H9 (cell line): Measurements from ENCODE around the gene FAM110A. TPM values are rescaled to one million over a fixed set of nuclear protein-coding genes. Genes with fewer than 3 reads are reported as not detected.
A peak's percentile ranks its signal among the peaks of the same experiment; 100 is the strongest.

Experiments used
- DNase-seq: peaks from one replicate; pipeline ENCODE4 v3.0.0-alpha.2; 2017
- H2AFZ ChIP-seq: one replicate; pipeline ENCODE4 v1.6.1; 2013; ENCODE audit warnings: mild to moderate bottlenecking, low read length, control low read depth, moderate library complexity
- H2AK5ac ChIP-seq: 2 replicates; pipeline ENCODE4 v1.6.1; 2013; ENCODE audit warnings: low read length, control low read depth, mixed read lengths; ENCODE audit not compliant: insufficient read length
- H2BK120ac ChIP-seq: one replicate; pipeline ENCODE4 v1.6.1; 2013; ENCODE audit warnings: low read depth, mild to moderate bottlenecking, low read length, control low read depth, inconsistent platforms; ENCODE audit not compliant: poor library complexity, severe bottlenecking
- H2BK12ac ChIP-seq: 2 replicates; pipeline ENCODE4 v1.6.1; 2013; ENCODE audit warnings: low read length, control low read depth, mixed read lengths, low read depth; ENCODE audit not compliant: insufficient read length
- H2BK15ac ChIP-seq: 2 replicates; pipeline ENCODE4 v1.6.1; 2013; ENCODE audit warnings: low read depth, low read length, control low read depth
- H2BK20ac ChIP-seq: one replicate; pipeline ENCODE4 v1.6.1; 2013; ENCODE audit warnings: low read depth, mild to moderate bottlenecking, low read length, control low read depth, inconsistent platforms; ENCODE audit not compliant: poor library complexity, severe bottlenecking
- H2BK5ac ChIP-seq: 2 replicates; pipeline ENCODE4 v1.6.1; 2013; ENCODE audit warnings: low read length, control low read depth, mixed read lengths; ENCODE audit not compliant: insufficient read length
- H3K14ac ChIP-seq: 2 replicates; pipeline ENCODE4 v1.6.1; 2013; ENCODE audit warnings: low read length, control low read depth; ENCODE audit not compliant: insufficient read depth
- H3K18ac ChIP-seq: 2 replicates; pipeline ENCODE4 v1.6.1; 2013; ENCODE audit warnings: low read depth, mild to moderate bottlenecking, mixed read lengths, low read length, control low read depth; ENCODE audit not compliant: insufficient read length
- H3K23ac ChIP-seq: 2 replicates; pipeline ENCODE4 v1.6.1; 2013; ENCODE audit warnings: low read length, control low read depth, mixed read lengths, low read depth; ENCODE audit not compliant: insufficient read length
- H3K23me2 ChIP-seq: 2 replicates; pipeline ENCODE4 v1.6.1; 2013; ENCODE audit warnings: low read depth, mild to moderate bottlenecking, mixed read lengths, low read length, control low read depth; ENCODE audit not compliant: insufficient read length, poor library complexity, severe bottlenecking
- H3K27ac ChIP-seq: 2 replicates; pipeline ENCODE4 v1.5.1; 2013; ENCODE audit warnings: low read length, control low read depth, mixed read lengths, low read depth; ENCODE audit not compliant: insufficient read length
- H3K27me3 ChIP-seq: 2 replicates; pipeline ENCODE4 v1.6.1; 2013; ENCODE audit warnings: low read length, control low read depth, inconsistent platforms; ENCODE audit not compliant: insufficient read depth
- H3K4ac ChIP-seq: 2 replicates; pipeline ENCODE4 v1.6.1; 2013; ENCODE audit warnings: low read depth, mild to moderate bottlenecking, control low read depth, inconsistent platforms, low read length, moderate library complexity
- H3K4me1 ChIP-seq: 2 replicates; pipeline ENCODE4 v1.6.1; 2013; ENCODE audit warnings: low read length, control low read depth, inconsistent platforms; ENCODE audit not compliant: insufficient read depth
- H3K4me2 ChIP-seq: 2 replicates; pipeline ENCODE4 v1.6.1; 2013; ENCODE audit warnings: low read length, control low read depth, mixed read lengths; ENCODE audit not compliant: insufficient read length, insufficient read depth
- H3K56ac ChIP-seq: 2 replicates; pipeline ENCODE4 v1.6.1; 2013; ENCODE audit warnings: low read depth, mild to moderate bottlenecking, mixed read lengths, low read length, control low read depth; ENCODE audit not compliant: insufficient read length
- H3K79me1 ChIP-seq: 2 replicates; pipeline ENCODE4 v1.6.1; 2013; ENCODE audit warnings: low read depth, mild to moderate bottlenecking, moderate library complexity, low read length, control low read depth, inconsistent platforms; ENCODE audit not compliant: insufficient read depth, poor library complexity, severe bottlenecking
- H3K79me2 ChIP-seq: 2 replicates; pipeline ENCODE4 v1.6.1; 2013; ENCODE audit warnings: low read length, control low read depth, inconsistent platforms; ENCODE audit not compliant: insufficient read depth
- H3K9ac ChIP-seq: 2 replicates; pipeline ENCODE4 v1.6.1; 2013; ENCODE audit warnings: low read length, control low read depth, mixed read lengths; ENCODE audit not compliant: insufficient read length; ENCODE audit errors: extremely low read depth
- H3K9me3 ChIP-seq: one replicate; pipeline ENCODE4 v1.6.1; 2013; ENCODE audit warnings: low read depth, low read length, inconsistent platforms; ENCODE audit not compliant: control insufficient read depth
- H3T11ph ChIP-seq: one replicate; pipeline ENCODE4 v1.6.1; 2013; ENCODE audit warnings: mild to moderate bottlenecking, low read length, control low read depth, inconsistent platforms
- H4K20me1 ChIP-seq: one replicate; pipeline ENCODE4 v1.6.1; 2013; ENCODE audit not compliant: control insufficient read depth, insufficient read length, insufficient read depth
- H4K5ac ChIP-seq: 2 replicates; pipeline ENCODE4 v1.6.1; 2013; ENCODE audit warnings: low read depth, mild to moderate bottlenecking, mixed read lengths, low read length, control low read depth; ENCODE audit not compliant: insufficient read length
- H4K8ac ChIP-seq: replicated peaks from 2 replicates; pipeline ENCODE4 v1.6.1; 2013; ENCODE audit warnings: low read length, control low read depth, mixed read lengths, low read depth; ENCODE audit not compliant: insufficient read length
- H4K91ac ChIP-seq: 2 replicates; pipeline ENCODE4 v1.6.1; 2013; ENCODE audit warnings: low read depth, mild to moderate bottlenecking, moderate library complexity, mixed read lengths, low read length, control low read depth; ENCODE audit not compliant: insufficient read length
- H3K27ac Mint-ChIP-seq, 3 experiments: 2 replicates in 2 of 3; 3 replicates in 1 of 3; pipeline ENCODE4 v1.8.0; 2020 to 2021; ENCODE audit warnings: mixed read lengths in 3 of 3, mild to moderate bottlenecking in 1 of 3, moderate library complexity in 1 of 3
- H3K27me3 Mint-ChIP-seq: 2 replicates; pipeline ENCODE4 v1.8.0; 2021; ENCODE audit warnings: low read depth, mild to moderate bottlenecking, moderate library complexity, mixed read lengths
- H3K36me3 Mint-ChIP-seq, 3 experiments: 2 replicates in 2 of 3; 3 replicates in 1 of 3; pipeline ENCODE4 v1.8.0; 2020 to 2021; ENCODE audit warnings: low read depth in 3 of 3, mixed read lengths in 3 of 3; ENCODE audit not compliant: insufficient read depth in 1 of 3
- H3K4me1 Mint-ChIP-seq, 2 experiments: 2 replicates each; pipeline ENCODE4 v1.8.0; 2020; ENCODE audit warnings: mixed read lengths in 2 of 2
- H3K4me3 Mint-ChIP-seq, 2 experiments: 2 replicates in 1 of 2; 3 replicates in 1 of 2; pipeline ENCODE4 v1.8.0; 2020 to 2021; ENCODE audit warnings: mild to moderate bottlenecking in 2 of 2, mixed read lengths in 2 of 2, moderate library complexity in 1 of 2
- H3K9me3 Mint-ChIP-seq, 2 experiments: 2 replicates in 1 of 2; 3 replicates in 1 of 2; pipeline ENCODE4 v1.8.0; 2020; ENCODE audit warnings: mild to moderate bottlenecking in 2 of 2, mixed read lengths in 2 of 2, moderate library complexity in 1 of 2
- WGBS: extraction: QIAGEN DNeasy Blood & Tissue Kit; methylation state at CpG from one replicate; pipeline ENCODE4 v1.1.7; 2013; ENCODE audit warnings: missing lambda C conversion rate, low lambda C conversion rate, mixed read lengths; ENCODE audit not compliant: insufficient read length; ENCODE audit errors: extremely low coverage; 5-methylcytosine and 5-hydroxymethylcytosine counted together
- long read RNA-seq: library from polyadenylated mRNA; unstranded; transcript quantifications from one replicate; pipeline ENCODE4 v2.0.0, GENCODE V29; 2020
- total RNA-seq: library from RNA; stranded (reverse); gene quantifications from 2 replicates; pipeline ENCODE4 v1.2.1, GENCODE V29; 2021
- TF ChIP-seq, protein P1 (sequence below): fragments of 200-600 bp; sonication (generic); conservative IDR thresholded peaks from 3 replicates; pipeline ENCODE4 v1.8.0; 2021; ENCODE audit warnings: antibody characterized with exemption, mild to moderate bottlenecking

Gene FAM110A
- 10.3 and 11.5 TPM in 2 replicates for total RNA-seq
- long read RNA-seq, transcript FAM110A-206 (2 exons, 1,614 nt) = major isoform, 16 of 28 reads
- long read RNA-seq, partial matches to known transcripts = 6 of 28 reads
- long read RNA-seq, other reads (novel, unspliced or antisense) = 4 of 28 reads

- Histone ChIP-seq H3K14ac (peak within 1 kb of the TSS; percentile 86; the same call in 1 of the 2 replicates), H3K23me2 (peaks cover 7% of the 10 kb centered on the region), H3K9ac (no peak within 1 kb of the TSS), H4K20me1 (no peaks in the 10 kb centered on the region), H3K79me2 (no peaks in the 10 kb centered on the region), H3K4ac (no peak within 1 kb of the TSS), H2BK12ac (no peak within 1 kb of the TSS), H4K8ac (no peak within 1 kb of the TSS), H2BK120ac (no peak within 1 kb of the TSS), H4K91ac (no peak within 1 kb of the TSS), H3K18ac (peak within 1 kb of the TSS; percentile 92), H3K56ac (no peak within 1 kb of the TSS), H3K23ac (no peak within 1 kb of the TSS), H2BK15ac (no peak within 1 kb of the TSS), H2AK5ac (no peak within 1 kb of the TSS), H3K79me1 (no peaks in the 10 kb centered on the region), H3K4me1 (no peaks in the 10 kb centered on the region), H3K27ac (no peak within 1 kb of the TSS), H2BK5ac (no peak within 1 kb of the TSS), H3K4me2 (peak within 1 kb of the TSS; percentile 75), H2BK20ac (no peak within 1 kb of the TSS), H4K5ac (no peak within 1 kb of the TSS), H2AFZ (no peak within 1 kb of the TSS), H3T11ph (no peak within 1 kb of the TSS), H3K9me3 (no peaks in the 10 kb centered on the region), H3K27me3 (peaks cover 4% of the 10 kb centered on the region; the same call in 1 of the 2 replicates)
- WGBS = no CpG with 5 or more reads among the region's 64 CpGs
- peak within 1 kb of the TSS in 2 of 3 experiments; percentile 16 to 23; a peak in 1 of 7 replicates for H3K27ac Mint-ChIP-seq
- H3K36me3 Mint-ChIP-seq = peaks cover 0 to 2% (median 0%) of the 10 kb centered on the region in 3 experiments; a peak in 2 of 7 replicates
- TF ChIP-seq, protein P1, sequence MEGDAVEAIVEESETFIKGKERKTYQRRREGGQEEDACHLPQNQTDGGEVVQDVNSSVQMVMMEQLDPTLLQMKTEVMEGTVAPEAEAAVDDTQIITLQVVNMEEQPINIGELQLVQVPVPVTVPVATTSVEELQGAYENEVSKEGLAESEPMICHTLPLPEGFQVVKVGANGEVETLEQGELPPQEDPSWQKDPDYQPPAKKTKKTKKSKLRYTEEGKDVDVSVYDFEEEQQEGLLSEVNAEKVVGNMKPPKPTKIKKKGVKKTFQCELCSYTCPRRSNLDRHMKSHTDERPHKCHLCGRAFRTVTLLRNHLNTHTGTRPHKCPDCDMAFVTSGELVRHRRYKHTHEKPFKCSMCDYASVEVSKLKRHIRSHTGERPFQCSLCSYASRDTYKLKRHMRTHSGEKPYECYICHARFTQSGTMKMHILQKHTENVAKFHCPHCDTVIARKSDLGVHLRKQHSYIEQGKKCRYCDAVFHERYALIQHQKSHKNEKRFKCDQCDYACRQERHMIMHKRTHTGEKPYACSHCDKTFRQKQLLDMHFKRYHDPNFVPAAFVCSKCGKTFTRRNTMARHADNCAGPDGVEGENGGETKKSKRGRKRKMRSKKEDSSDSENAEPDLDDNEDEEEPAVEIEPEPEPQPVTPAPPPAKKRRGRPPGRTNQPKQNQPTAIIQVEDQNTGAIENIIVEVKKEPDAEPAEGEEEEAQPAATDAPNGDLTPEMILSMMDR = no peak
- H3K4me1 Mint-ChIP-seq = peaks cover 15 to 16% of the 10 kb centered on the region in 2 experiments
- peak; percentile 97 for DNase-seq
- H3K4me3 Mint-ChIP-seq = peak within 1 kb of the TSS; percentile 72 to 83
- H3K9me3 Mint-ChIP-seq = peaks cover 0 to 3% of the 10 kb centered on the region in 2 experiments; a peak in 3 of 5 replicates
- H3K27me3 Mint-ChIP-seq = peaks cover 27% of the 10 kb centered on the region
These were observed at the start of gene FAM110A for GRCh38 chr20:833450-834150. TSS of gene FAM110A (plus strand) at chr20:833715. CDS start at chr20:844805, 11,090 bp downstream.
